Retina (tissue), 1 donor: ENCODE data around the gene TGOLN2.
A peak's percentile ranks its signal among the peaks of the same experiment; 100 is the strongest.
"Not testable (repeated sequence)": the region's sequence is repeated elsewhere in the genome, so short reads cannot be mapped to it uniquely, and the experiment has no call there.

Experiments
- DNase-seq: peaks from one replicate; pipeline ENCODE4 v3.0.0-alpha.2; 2016

Gene TGOLN2

GRCh38 chr2:85327822-85328617, at the start of gene TGOLN2:
TGOLN2 (minus strand) TSS chr2:85327989; CDS start chr2:85327962, 27 bp downstream.
- DNase-seq = peak; percentile 98

- no peak for DNase-seq
These were observed 49.3 kb upstream of the TGOLN2 start for GRCh38 chr2:85377083-85377482.

GRCh38 chr2:85376291-85377065, 48.7 kb upstream of the TGOLN2 start:
- no peak for DNase-seq

GRCh38 chr2:85371045-85371444, 43.3 kb upstream of the TGOLN2 start:
- DNase-seq = no peak

- DNase-seq = no peak
These were observed 41.7 kb upstream of the TGOLN2 start for GRCh38 chr2:85369500-85369899.

GRCh38 chr2:85368921-85369320, 41.1 kb upstream of the TGOLN2 start:
- no peak for DNase-seq

GRCh38 chr2:85367180-85367579, 39.4 kb upstream of the TGOLN2 start:
- DNase-seq = no peak

GRCh38 chr2:85362653-85363387, 35.0 kb upstream of the TGOLN2 start:
- not testable (repeated sequence) for DNase-seq

GRCh38 chr2:85357736-85358135, 29.9 kb upstream of the TGOLN2 start:
- no peak for DNase-seq

GRCh38 chr2:85356186-85356585, 28.4 kb upstream of the TGOLN2 start:
- no peak for DNase-seq

GRCh38 chr2:85355521-85355920, 27.7 kb upstream of the TGOLN2 start:
- DNase-seq = no peak

- DNase-seq = no peak
These were observed 27.3 kb upstream of the TGOLN2 start for GRCh38 chr2:85355073-85355410.

GRCh38 chr2:85354286-85355072, 26.7 kb upstream of the TGOLN2 start, which contains the start of the genes ELMOD3 and RETSAT:
ELMOD3 (plus strand) TSS chr2:85354769; CDS start chr2:85357199, 2,430 bp downstream.
RETSAT (minus strand) TSS chr2:85354528; CDS start chr2:85354507, 21 bp downstream.
- DNase-seq = peak; percentile 97

GRCh38 chr2:85353876-85354285, 26.1 kb upstream of the TGOLN2 start:
- DNase-seq = peak; percentile 2

- no peak for DNase-seq
These were observed 19.8 kb upstream of the TGOLN2 start for GRCh38 chr2:85347599-85347998.

- no peak for DNase-seq
These were observed 16.7 kb upstream of the TGOLN2 start for GRCh38 chr2:85344356-85344954.

- DNase-seq = not testable (repeated sequence)
These were observed 15.6 kb upstream of the TGOLN2 start for GRCh38 chr2:85343207-85343895.

- no peak for DNase-seq
These were observed 14.4 kb upstream of the TGOLN2 start for GRCh38 chr2:85342156-85342555.

- no peak for DNase-seq
These were observed 13.7 kb upstream of the TGOLN2 start for GRCh38 chr2:85341269-85342029.
